Natural killer cell (primary cell): ENCODE results near the gene NFATC3. TPM values are rescaled to one million over a fixed set of nuclear protein-coding genes. Genes with fewer than 3 reads are reported as not detected.
A peak's percentile ranks its signal among the peaks of the same experiment; 100 is the strongest.

ENCODE experiments used
- ATAC-seq, 3 donors: fragments of 150-1000 bp in 2 of 3; fragments of 200-7000 bp in 1 of 3; cut with Tn5 transposase; 1 replicate in 1 of 3; 2 replicates in 2 of 3; pipeline ENCODE4 v1.10.0; 2021; ENCODE audit warnings: mild to moderate bottlenecking in 2 of 3, moderate library complexity in 2 of 3
- DNase-seq, 2 donors: peaks; one replicate each; pipeline versions ENCODE4 v3.0.0 to v3.0.0-alpha.2; 2013 to 2021; ENCODE audit warnings: mixed read lengths in 1 of 2
- H3K27ac ChIP-seq: one replicate; pipeline ENCODE4 v1.5.1; 2013; ENCODE audit warnings: mild to moderate bottlenecking, low read length
- H3K27me3 ChIP-seq: one replicate; pipeline ENCODE4 v1.6.1; 2013; ENCODE audit warnings: low read length; ENCODE audit not compliant: control insufficient read depth, insufficient read depth
- H3K36me3 ChIP-seq: one replicate; pipeline ENCODE4 v1.6.1; 2013; ENCODE audit warnings: low read length; ENCODE audit not compliant: control insufficient read depth, insufficient read depth
- H3K4me1 ChIP-seq: one replicate; pipeline ENCODE4 v1.6.1; 2013; ENCODE audit warnings: low read length; ENCODE audit not compliant: control insufficient read depth, insufficient read depth
- H3K4me3 ChIP-seq: one replicate; pipeline ENCODE4 v1.5.1; 2013; ENCODE audit warnings: low read length
- H3K9me3 ChIP-seq: one replicate; pipeline ENCODE4 v1.6.1; 2013; ENCODE audit warnings: low read length; ENCODE audit not compliant: control insufficient read depth, insufficient read depth
- H3K27ac Mint-ChIP-seq, 2 donors: one replicate each; pipeline ENCODE4 v1.8.0; 2022; ENCODE audit warnings: mild to moderate bottlenecking in 2 of 2, mixed read lengths in 2 of 2, moderate library complexity in 1 of 2
- H3K27me3 Mint-ChIP-seq, 2 donors: one replicate each; pipeline ENCODE4 v1.8.0; 2022; ENCODE audit warnings: low read depth in 2 of 2, mixed read lengths in 2 of 2
- H3K36me3 Mint-ChIP-seq: one replicate; pipeline ENCODE4 v1.8.0; 2022; ENCODE audit warnings: mixed read lengths
- H3K4me1 Mint-ChIP-seq, 2 donors: one replicate each; pipeline ENCODE4 v1.8.0; 2022; ENCODE audit warnings: mixed read lengths in 2 of 2
- H3K4me3 Mint-ChIP-seq: one replicate; pipeline ENCODE4 v1.8.0; 2022; ENCODE audit warnings: mild to moderate bottlenecking, moderate library complexity, mixed read lengths
- H3K9me3 Mint-ChIP-seq, 2 donors: one replicate each; pipeline ENCODE4 v1.8.0; 2022; ENCODE audit warnings: mixed read lengths in 2 of 2
- WGBS: methylation state at CpG from one replicate; pipeline ENCODE4 v1.1.7; 2013; ENCODE audit warnings: missing lambda C conversion rate; ENCODE audit not compliant: insufficient coverage; 5-methylcytosine and 5-hydroxymethylcytosine counted together
- intact Hi-C: fragments of 100-400 bp; cut with micrococcal nuclease; formaldehyde crosslinking; loops from one replicate; pipeline ENCODE4 v1.14.2; 2022
- total RNA-seq, 4 donors: library from RNA; stranded (reverse); fragments of 120-200 nt in 1 of 4; gene quantifications; one replicate each; pipeline versions ENCODE4 v1.2.3 to v1.2.4, GENCODE V29; 2013 to 2022
- TF ChIP-seq, protein P1 (sequence below): fragments of 200-600 bp; IDR thresholded peaks from one replicate; pipeline ENCODE4 v1.8.0; 2022; ENCODE audit warnings: antibody characterized with exemption

NFATC3 gene
- total RNA-seq, 3 donors from 2014 or later (not counting 1 experiment from before 2014, with no cell fraction given), result 241 to 282 (median 263) TPM

DNA sequence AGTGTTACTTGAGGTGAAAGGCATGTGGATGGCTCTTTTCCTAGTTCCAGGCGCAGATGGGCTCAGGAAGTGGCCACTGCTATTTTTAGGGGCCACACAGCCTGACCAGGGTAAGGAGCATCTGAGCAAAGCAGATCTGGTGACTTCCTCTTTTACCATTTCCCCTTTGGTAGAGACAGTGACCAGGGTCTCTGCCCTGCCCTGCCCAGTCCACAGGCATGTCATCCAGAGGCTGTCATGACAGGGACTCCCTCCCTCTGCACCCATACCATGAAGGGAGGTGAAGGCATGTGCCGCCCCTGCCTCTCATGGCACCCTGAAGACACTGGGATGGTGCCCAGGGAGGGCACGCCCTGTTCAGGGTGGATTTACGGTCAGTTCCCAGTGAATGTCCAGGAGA is 162.2 kb downstream of the NFATC3 start:
- intact Hi-C loops, result no loop called here
- peaks cover 35% of the 10 kb centered on the region for H3K4me1 ChIP-seq
- H3K4me3 ChIP-seq, result no peak overlapping the region
- 75% methylated on average over 4 of the region's 4 CpGs for WGBS
- ATAC-seq, result no peak
- H3K36me3 ChIP-seq, result peaks cover 3% of the 10 kb centered on the region
- Mint-ChIP-seq H3K36me3 (no peaks in the 10 kb centered on the region), H3K27ac (peak overlapping the region in 1 of 2 donors; percentile 63), H3K9me3 (no peaks in the 10 kb centered on the region), H3K4me3 (no peak overlapping the region), H3K27me3 (no peaks in the 10 kb centered on the region), H3K4me1 (peaks cover 11 to 26% of the 10 kb centered on the region in 2 donors)
- no peaks in the 10 kb centered on the region for H3K9me3 ChIP-seq
- DNase-seq, result no peak
- TF ChIP-seq, protein P1, sequence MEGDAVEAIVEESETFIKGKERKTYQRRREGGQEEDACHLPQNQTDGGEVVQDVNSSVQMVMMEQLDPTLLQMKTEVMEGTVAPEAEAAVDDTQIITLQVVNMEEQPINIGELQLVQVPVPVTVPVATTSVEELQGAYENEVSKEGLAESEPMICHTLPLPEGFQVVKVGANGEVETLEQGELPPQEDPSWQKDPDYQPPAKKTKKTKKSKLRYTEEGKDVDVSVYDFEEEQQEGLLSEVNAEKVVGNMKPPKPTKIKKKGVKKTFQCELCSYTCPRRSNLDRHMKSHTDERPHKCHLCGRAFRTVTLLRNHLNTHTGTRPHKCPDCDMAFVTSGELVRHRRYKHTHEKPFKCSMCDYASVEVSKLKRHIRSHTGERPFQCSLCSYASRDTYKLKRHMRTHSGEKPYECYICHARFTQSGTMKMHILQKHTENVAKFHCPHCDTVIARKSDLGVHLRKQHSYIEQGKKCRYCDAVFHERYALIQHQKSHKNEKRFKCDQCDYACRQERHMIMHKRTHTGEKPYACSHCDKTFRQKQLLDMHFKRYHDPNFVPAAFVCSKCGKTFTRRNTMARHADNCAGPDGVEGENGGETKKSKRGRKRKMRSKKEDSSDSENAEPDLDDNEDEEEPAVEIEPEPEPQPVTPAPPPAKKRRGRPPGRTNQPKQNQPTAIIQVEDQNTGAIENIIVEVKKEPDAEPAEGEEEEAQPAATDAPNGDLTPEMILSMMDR, result no peak
- H3K27me3 ChIP-seq, result no peaks in the 10 kb centered on the region
- H3K27ac ChIP-seq, result no peak overlapping the region

DNA sequence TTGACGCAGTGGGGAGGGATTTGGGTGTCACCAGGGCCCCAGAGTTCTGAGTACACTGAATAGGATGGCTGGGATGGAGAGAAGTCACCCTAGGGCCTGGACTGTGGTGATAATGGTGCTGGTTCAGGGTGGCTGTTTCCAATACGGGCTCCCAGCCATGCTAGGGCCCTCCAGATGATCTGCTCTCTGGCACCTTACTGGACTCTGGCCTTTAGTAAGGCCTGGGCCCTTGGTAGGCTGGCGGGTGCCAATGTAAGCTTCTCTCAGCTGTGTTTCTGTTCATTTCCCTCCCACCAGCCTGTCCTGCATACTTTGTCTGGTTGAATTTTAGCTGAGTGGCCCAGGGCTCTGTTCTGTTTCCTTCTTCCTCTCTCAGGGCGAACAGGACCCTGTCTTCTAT is 162.8 kb downstream of the NFATC3 start:
- H3K27me3 Mint-ChIP-seq, result no peaks in the 10 kb centered on the region
- no peak for DNase-seq
- peaks cover 11 to 26% of the 10 kb centered on the region in 2 donors for H3K4me1 Mint-ChIP-seq
- H3K4me3 Mint-ChIP-seq, result peak overlapping the region; percentile 9
- no peak for ATAC-seq
- H3K4me3 ChIP-seq, result no peak overlapping the region
- H3K27me3 ChIP-seq, result no peaks in the 10 kb centered on the region
- H3K4me1 ChIP-seq, result peaks cover 35% of the 10 kb centered on the region
- 89% methylated on average over 3 of the region's 4 CpGs for WGBS
- H3K36me3 ChIP-seq, result peaks cover 3% of the 10 kb centered on the region
- TF ChIP-seq, protein P1, result no peak
- intact Hi-C loops, result no loop called here
- peak overlapping the region in 1 of 2 donors; percentile 63 for H3K27ac Mint-ChIP-seq
- H3K9me3 Mint-ChIP-seq, result no peaks in the 10 kb centered on the region
- no peak overlapping the region for H3K27ac ChIP-seq
- no peaks in the 10 kb centered on the region for H3K9me3 ChIP-seq
- H3K36me3 Mint-ChIP-seq, result no peaks in the 10 kb centered on the region

DNA sequence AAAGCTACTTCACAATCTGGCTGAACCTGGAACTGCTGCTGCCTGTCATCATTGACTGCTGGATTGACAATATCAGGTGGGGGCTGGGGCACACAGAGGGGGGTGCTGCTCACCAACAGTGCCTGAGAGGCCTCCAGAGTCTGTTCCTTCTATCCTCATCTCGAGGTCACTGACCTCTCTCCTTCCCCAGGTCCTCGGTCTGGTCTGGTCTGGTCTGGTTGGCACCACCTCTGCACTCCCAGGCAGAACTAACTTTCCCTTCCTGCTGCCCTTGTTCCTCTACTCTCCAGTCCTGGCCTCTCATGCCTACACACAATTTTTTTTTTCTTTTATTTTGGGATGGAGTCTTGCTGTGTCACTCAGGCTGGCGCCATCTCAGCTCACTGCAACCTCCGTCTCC is 164.2 kb downstream of the NFATC3 start:
- peaks cover 3% of the 10 kb centered on the region for H3K36me3 ChIP-seq
- DNase-seq, result no peak
- Mint-ChIP-seq H3K36me3 (no peaks in the 10 kb centered on the region), H3K9me3 (no peaks in the 10 kb centered on the region), H3K27ac (no peak overlapping the region), H3K4me3 (no peak overlapping the region), H3K4me1 (peaks cover 11 to 21% of the 10 kb centered on the region in 2 donors), H3K27me3 (no peaks in the 10 kb centered on the region)
- ATAC-seq, result no peak
- H3K27ac ChIP-seq, result no peak overlapping the region
- H3K27me3 ChIP-seq, result no peaks in the 10 kb centered on the region
- intact Hi-C loops, result no loop called here
- no peaks in the 10 kb centered on the region for H3K9me3 ChIP-seq
- TF ChIP-seq, protein P1, result no peak
- H3K4me1 ChIP-seq, result peaks cover 32% of the 10 kb centered on the region
- 83% methylated on average over 4 of the region's 4 CpGs for WGBS
- no peak overlapping the region for H3K4me3 ChIP-seq

DNA sequence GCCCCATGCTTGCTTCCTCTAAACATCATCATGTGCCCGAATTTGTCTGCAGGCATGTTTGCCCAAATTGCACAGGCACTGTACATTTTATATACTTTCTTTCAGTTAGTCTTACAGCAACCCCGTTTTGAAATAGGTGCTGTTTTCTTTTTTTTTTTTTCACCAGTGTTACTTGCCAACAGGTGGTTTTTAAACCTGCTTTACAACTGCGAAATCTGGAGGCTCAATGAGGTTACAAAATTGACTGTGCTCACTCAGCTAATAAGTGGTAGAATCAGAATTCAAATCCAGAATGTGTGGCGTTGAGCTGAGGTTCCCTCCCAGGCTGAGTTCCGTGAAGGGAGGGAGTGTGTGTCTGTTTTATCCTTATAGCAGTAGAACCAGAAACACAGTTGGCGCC is 165.8 kb downstream of the NFATC3 start:
- Mint-ChIP-seq H3K4me1 (peaks cover 6% of the 10 kb centered on the region in 2 donors), H3K9me3 (no peaks in the 10 kb centered on the region), H3K27ac (no peak overlapping the region), H3K27me3 (no peaks in the 10 kb centered on the region), H3K36me3 (no peaks in the 10 kb centered on the region), H3K4me3 (no peak overlapping the region)
- TF ChIP-seq, protein P1, result no peak
- H3K27me3 ChIP-seq, result no peaks in the 10 kb centered on the region
- peaks cover 21% of the 10 kb centered on the region for H3K4me1 ChIP-seq
- intact Hi-C loops, result no loop called here
- H3K36me3 ChIP-seq, result peaks cover 9% of the 10 kb centered on the region
- ATAC-seq (no peak), DNase-seq (no peak)
- 92% methylated on average over 6 of the region's 6 CpGs for WGBS
- no peak overlapping the region for H3K27ac ChIP-seq
- H3K9me3 ChIP-seq, result no peaks in the 10 kb centered on the region
- no peak overlapping the region for H3K4me3 ChIP-seq
